Suprapubic skin (tissue), 4 donors: ENCODE measurements around the gene CHIC2. TPM values are rescaled to one million over a fixed set of nuclear protein-coding genes. Genes with fewer than 3 reads are reported as not detected.

Experiments used
- DNase-seq, 2 donors: peaks; one replicate each; pipeline ENCODE4 v3.0.0-alpha.2; 2019; ENCODE audit warnings: low spot score in 2 of 2
- H3K27ac ChIP-seq: fragments of 200-600 bp; sonication (generic); one replicate; pipeline ENCODE4 v1.5.1; 2019
- H3K27me3 ChIP-seq: fragments of 200-600 bp; sonication (generic); one replicate; pipeline ENCODE4 v1.5.1; 2019
- H3K36me3 ChIP-seq: fragments of 200-600 bp; sonication (generic); one replicate; pipeline ENCODE4 v1.5.1; 2019
- H3K4me1 ChIP-seq: fragments of 200-600 bp; sonication (generic); one replicate; pipeline ENCODE4 v1.5.1; 2019
- H3K4me3 ChIP-seq: fragments of 200-600 bp; sonication (generic); one replicate; pipeline ENCODE4 v1.5.1; 2019; ENCODE audit warnings: mild to moderate bottlenecking
- H3K9me3 ChIP-seq: fragments of 200-600 bp; sonication (generic); one replicate; pipeline ENCODE4 v1.5.1; 2019
- EP300 ChIP-seq: sonication (generic); formaldehyde crosslinking; IDR thresholded peaks from one replicate; pipeline ENCODE4 v1.6.1; 2017; ENCODE audit warnings: antibody characterized with exemption
- POLR2A ChIP-seq, 2 donors: fragments of 450-650 bp; IDR thresholded peaks; one replicate each; pipeline ENCODE4 v1.6.1; 2017; ENCODE audit warnings: antibody characterized with exemption in 2 of 2, mild to moderate bottlenecking in 2 of 2, moderate library complexity in 2 of 2
- POLR2AphosphoS5 ChIP-seq, 3 donors: sonication (generic); formaldehyde crosslinking; IDR thresholded peaks; one replicate each; pipeline ENCODE4 v1.6.1; 2017; ENCODE audit warnings: antibody characterized with exemption in 3 of 3
- WGBS: methylation state at CpG from one replicate; pipeline ENCODE4 v1.1.5; 2018; 5-methylcytosine and 5-hydroxymethylcytosine counted together
- total RNA-seq, 4 donors: library from RNA; depleted of rRNA; stranded (reverse); fragments of >200 nt; gene quantifications; one replicate each; pipeline ENCODE4 v1.1.0, GENCODE V29; 2016
- TF ChIP-seq, protein P1 (sequence below), 2 donors: fragments of 200-600 bp in 1 of 2; fragments of 450-650 bp in 1 of 2; sonication (generic) in 1 of 2; IDR thresholded peaks; one replicate each; pipeline ENCODE4 v1.5.1; 2016 to 2019; ENCODE audit warnings: antibody characterized with exemption in 2 of 2, mild to moderate bottlenecking in 1 of 2, moderate library complexity in 1 of 2

CHIC2 gene
- total RNA-seq, 4 donors from 2014 or later: 33.3 to 60.3 (median 41.1) TPM

DNA sequence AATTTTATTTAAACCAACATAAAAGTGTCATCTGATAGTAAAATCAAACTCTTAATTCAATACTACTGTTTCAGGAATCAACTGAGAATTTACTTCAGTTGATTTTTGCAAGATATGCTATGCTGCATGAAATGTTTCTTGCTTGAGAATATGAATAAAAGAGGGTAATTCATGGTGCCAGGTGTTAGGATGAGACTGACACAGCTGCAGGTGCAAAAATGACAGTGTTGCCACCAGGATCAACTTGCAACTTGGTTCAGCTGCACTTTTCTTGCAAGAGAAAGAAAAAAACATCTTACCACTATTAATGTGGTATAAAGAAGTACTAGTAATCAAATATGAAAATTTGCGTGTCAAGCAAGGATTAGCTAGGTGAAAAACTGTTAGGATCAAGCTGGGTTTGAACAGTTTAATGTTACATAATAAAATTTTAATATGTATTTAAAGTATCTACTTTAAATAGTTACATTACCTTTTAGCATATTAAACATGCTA lies 49.7 kb downstream of the CHIC2 start:
- H3K4me1 ChIP-seq: no peaks in the 10 kb centered on the region
- no peaks in the 10 kb centered on the region for H3K36me3 ChIP-seq
- no peaks in the 10 kb centered on the region for H3K27me3 ChIP-seq
- DNase-seq: no peak
- no peak overlapping the region for H3K27ac ChIP-seq
- no peak overlapping the region for H3K4me3 ChIP-seq
- H3K9me3 ChIP-seq: no peaks in the 10 kb centered on the region
- no peak for TF ChIP-seq POLR2AphosphoS5 (IDR thresholded peaks at IDR 0.05)
- TF ChIP-seq, protein P1, sequence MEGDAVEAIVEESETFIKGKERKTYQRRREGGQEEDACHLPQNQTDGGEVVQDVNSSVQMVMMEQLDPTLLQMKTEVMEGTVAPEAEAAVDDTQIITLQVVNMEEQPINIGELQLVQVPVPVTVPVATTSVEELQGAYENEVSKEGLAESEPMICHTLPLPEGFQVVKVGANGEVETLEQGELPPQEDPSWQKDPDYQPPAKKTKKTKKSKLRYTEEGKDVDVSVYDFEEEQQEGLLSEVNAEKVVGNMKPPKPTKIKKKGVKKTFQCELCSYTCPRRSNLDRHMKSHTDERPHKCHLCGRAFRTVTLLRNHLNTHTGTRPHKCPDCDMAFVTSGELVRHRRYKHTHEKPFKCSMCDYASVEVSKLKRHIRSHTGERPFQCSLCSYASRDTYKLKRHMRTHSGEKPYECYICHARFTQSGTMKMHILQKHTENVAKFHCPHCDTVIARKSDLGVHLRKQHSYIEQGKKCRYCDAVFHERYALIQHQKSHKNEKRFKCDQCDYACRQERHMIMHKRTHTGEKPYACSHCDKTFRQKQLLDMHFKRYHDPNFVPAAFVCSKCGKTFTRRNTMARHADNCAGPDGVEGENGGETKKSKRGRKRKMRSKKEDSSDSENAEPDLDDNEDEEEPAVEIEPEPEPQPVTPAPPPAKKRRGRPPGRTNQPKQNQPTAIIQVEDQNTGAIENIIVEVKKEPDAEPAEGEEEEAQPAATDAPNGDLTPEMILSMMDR (IDR thresholded peaks at IDR 0.05): no peak
- TF ChIP-seq EP300: no peak
- no peak for TF ChIP-seq POLR2A (IDR thresholded peaks at IDR 0.05)
- 89% methylated on average over 1 of the region's 1 CpG for WGBS

DNA sequence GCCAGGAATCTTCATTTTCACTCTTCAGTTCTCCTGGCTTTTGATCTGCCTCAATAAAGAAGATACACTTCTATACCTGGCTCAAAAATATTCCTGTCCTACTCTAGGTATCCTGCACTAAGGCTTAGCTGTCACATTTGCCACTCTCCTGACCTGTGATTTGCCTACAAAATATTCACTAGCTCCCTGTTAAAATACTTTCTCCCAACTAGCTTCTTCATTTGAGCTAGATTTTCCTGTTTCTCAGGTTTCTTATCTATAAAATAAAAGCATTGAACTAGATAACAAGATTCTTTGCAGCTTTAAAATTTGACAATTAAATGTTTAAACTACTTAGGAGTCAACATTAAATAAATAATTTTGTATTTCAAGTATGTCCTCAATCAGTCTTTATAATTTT lies 53.2 kb downstream of the CHIC2 start:
- Histone ChIP-seq H3K27me3 (no peaks in the 10 kb centered on the region), H3K36me3 (peaks cover 7% of the 10 kb centered on the region), H3K9me3 (no peaks in the 10 kb centered on the region), H3K27ac (no peak overlapping the region), H3K4me1 (no peaks in the 10 kb centered on the region), H3K4me3 (no peak overlapping the region)
- no peak for DNase-seq
- TF ChIP-seq, protein P1 (IDR thresholded peaks at IDR 0.05): no peak
- TF ChIP-seq EP300 (no peak), POLR2AphosphoS5 (IDR thresholded peaks at IDR 0.05) (no peak), POLR2A (IDR thresholded peaks at IDR 0.05) (no peak)

DNA sequence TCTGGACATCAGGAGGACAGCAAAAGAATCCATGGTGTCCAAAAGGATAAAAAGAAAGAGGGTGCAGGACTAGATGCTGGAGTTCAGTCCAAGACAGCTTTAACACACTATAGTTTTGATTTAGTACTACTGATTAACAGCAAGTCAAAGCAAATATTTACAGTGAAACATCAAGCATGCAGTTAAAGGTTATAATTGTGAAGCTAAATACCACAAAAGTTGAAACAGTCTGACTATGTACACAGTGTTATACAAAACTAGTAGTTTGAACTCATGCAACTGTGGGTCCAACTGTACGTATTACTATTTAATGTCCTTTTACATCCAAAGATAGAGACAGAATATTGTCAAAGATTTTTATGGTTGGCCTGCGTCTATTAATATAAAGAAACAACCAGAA lies 57.6 kb downstream of the CHIC2 start:
- WGBS: 96% methylated on average over 2 of the region's 2 CpGs
- no peak for TF ChIP-seq POLR2A (IDR thresholded peaks at IDR 0.05)
- TF ChIP-seq POLR2AphosphoS5 (IDR thresholded peaks at IDR 0.05): no peak
- no peak for TF ChIP-seq EP300
- TF ChIP-seq, protein P1 (IDR thresholded peaks at IDR 0.05): no peak

DNA sequence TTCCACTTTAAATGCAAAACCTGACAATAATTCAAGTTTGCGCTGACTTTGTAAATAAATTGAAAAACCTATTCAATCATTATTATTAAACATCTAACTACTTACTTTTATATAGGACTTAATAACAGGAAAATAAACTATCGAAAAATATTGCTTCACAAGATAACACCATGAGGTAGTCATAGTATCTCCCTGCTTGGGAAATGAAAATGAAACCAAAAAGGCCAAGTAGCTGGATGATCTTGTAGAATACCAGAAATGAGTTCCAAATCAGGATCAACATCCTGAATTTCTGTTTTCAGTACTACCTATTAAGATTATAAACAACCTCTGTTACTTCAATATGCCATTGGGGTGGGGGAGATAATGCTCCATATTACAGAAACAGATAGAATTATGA lies 58.9 kb downstream of the CHIC2 start:
- Histone ChIP-seq H3K27ac (no peak overlapping the region), H3K27me3 (no peaks in the 10 kb centered on the region), H3K9me3 (no peaks in the 10 kb centered on the region), H3K4me1 (peaks cover 3% of the 10 kb centered on the region), H3K4me3 (no peak overlapping the region), H3K36me3 (peaks cover 10% of the 10 kb centered on the region)
- no peak for DNase-seq
- TF ChIP-seq POLR2AphosphoS5 (IDR thresholded peaks at IDR 0.05) (no peak), POLR2A (IDR thresholded peaks at IDR 0.05) (no peak), EP300 (no peak)
- TF ChIP-seq, protein P1 (IDR thresholded peaks at IDR 0.05): no peak
- 76% methylated on average over 2 of the region's 2 CpGs for WGBS

More for the DNA sequence above, 57.6 kb downstream of the CHIC2 start:
- H3K36me3 ChIP-seq: peaks cover 10% of the 10 kb centered on the region
- no peaks in the 10 kb centered on the region for H3K27me3 ChIP-seq
- no peak overlapping the region for H3K27ac ChIP-seq
- no peaks in the 10 kb centered on the region for H3K9me3 ChIP-seq
- no peak for DNase-seq
- H3K4me1 ChIP-seq: peaks cover 3% of the 10 kb centered on the region
- no peak overlapping the region for H3K4me3 ChIP-seq

DNA sequence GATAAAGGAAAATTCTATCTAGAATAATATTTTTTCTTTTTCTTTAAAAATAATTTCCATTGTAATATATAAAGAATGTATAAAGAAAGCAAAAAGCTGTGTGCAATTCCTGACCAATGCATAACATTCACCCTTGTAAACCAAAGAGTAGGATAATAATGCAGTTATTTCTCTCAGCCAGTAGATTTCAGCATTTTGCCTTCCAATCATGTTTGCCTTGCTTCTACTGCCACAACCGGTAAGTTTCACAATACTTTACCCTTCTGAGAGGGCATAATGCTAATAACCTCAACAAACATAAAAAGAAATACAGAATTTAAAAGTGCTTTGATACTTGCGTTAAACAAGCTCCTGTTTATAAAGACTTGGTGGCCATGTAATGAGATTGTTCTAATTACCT lies 59.9 kb downstream of the CHIC2 start:
- Histone ChIP-seq H3K27me3 (no peaks in the 10 kb centered on the region), H3K4me3 (no peak overlapping the region), H3K9me3 (no peaks in the 10 kb centered on the region), H3K36me3 (peaks cover 10% of the 10 kb centered on the region), H3K4me1 (peaks cover 3% of the 10 kb centered on the region), H3K27ac (no peak overlapping the region)
- WGBS: 70% methylated on average over 2 of the region's 2 CpGs
- DNase-seq: no peak
- TF ChIP-seq EP300: no peak
- no peak for TF ChIP-seq POLR2A (IDR thresholded peaks at IDR 0.05)
- TF ChIP-seq, protein P1 (IDR thresholded peaks at IDR 0.05): no peak
- no peak for TF ChIP-seq POLR2AphosphoS5 (IDR thresholded peaks at IDR 0.05)
